HepG2 (cell line): ENCODE measurements around the gene C2orf42. TPM values are rescaled to one million over a fixed set of nuclear protein-coding genes. Genes with fewer than 3 reads are reported as not detected.

Source experiments
- ARNTL ChIP-seq: sonication (generic); formaldehyde crosslinking; IDR thresholded peaks from 2 replicates; pipeline ENCODE4 v1.4.0; 2020; ENCODE audit warnings: mild to moderate bottlenecking, missing genetic modification reagents
- CC2D1A ChIP-seq: sonication (generic); formaldehyde crosslinking; IDR thresholded peaks from 2 replicates; pipeline ENCODE4 v1.8.1; 2023; ENCODE audit warnings: mild to moderate bottlenecking, missing genetic modification reagents
- CHCHD3 ChIP-seq: sonication (generic); formaldehyde crosslinking; IDR thresholded peaks from 2 replicates; pipeline ENCODE4 v1.8.0; 2022; ENCODE audit warnings: mild to moderate bottlenecking, missing genetic modification reagents, moderate library complexity
- DR1 ChIP-seq: sonication (generic); formaldehyde crosslinking; IDR thresholded peaks from 2 replicates; pipeline ENCODE4 v1.8.0; 2021; ENCODE audit warnings: mild to moderate bottlenecking, missing genetic modification reagents, inconsistent platforms
- HNRNPH1 ChIP-seq: fragments of 200-400 bp; formaldehyde crosslinking; optimal IDR thresholded peaks from 2 replicates; pipeline ENCODE3; 2017; ENCODE audit warnings: mild to moderate bottlenecking, low read depth, low read length
- IKZF4 ChIP-seq: sonication (generic); formaldehyde crosslinking; IDR thresholded peaks from 2 replicates; pipeline ENCODE4 v1.5.1; 2020; ENCODE audit warnings: borderline replicate concordance, mild to moderate bottlenecking, low read depth, missing genetic modification reagents; ENCODE audit errors: not compliant biosample characterization
- POGZ ChIP-seq: sonication (generic); formaldehyde crosslinking; IDR thresholded peaks from 2 replicates; pipeline ENCODE4 v1.4.0; 2020; ENCODE audit warnings: mild to moderate bottlenecking, missing genetic modification reagents
- SNAPC2 ChIP-seq: sonication (generic); formaldehyde crosslinking; IDR thresholded peaks from 2 replicates; pipeline ENCODE4 v1.8.1; 2022; ENCODE audit warnings: mild to moderate bottlenecking, missing genetic modification reagents
- SOX13 ChIP-seq, 3 experiments: fragments of 450-650 bp in 1 of 3; sonication (generic) in 1 of 3; formaldehyde crosslinking in 1 of 3; IDR thresholded peaks in 2 of 3; conservative IDR thresholded peaks in 1 of 3; 2 replicates each; pipeline versions ENCODE4 v1.5.0 to v1.6.1; 2016 to 2020; ENCODE audit warnings: antibody characterized with exemption in 1 of 3, mild to moderate bottlenecking in 1 of 3, missing compliant biosample characterization in 1 of 3, missing genetic modification reagents in 1 of 3, moderate library complexity in 1 of 3
- TBX3 ChIP-seq: fragments of 450-650 bp; IDR thresholded peaks from 2 replicates; pipeline ENCODE4 v1.6.1; 2017; ENCODE audit warnings: antibody characterized with exemption, mild to moderate bottlenecking, inconsistent platforms, borderline replicate concordance
- YEATS2 ChIP-seq: sonication (generic); formaldehyde crosslinking; IDR thresholded peaks from 2 replicates; pipeline ENCODE4 v1.4.0; 2020; ENCODE audit warnings: missing genetic modification reagents, borderline replicate concordance
- ZFP36L1 ChIP-seq: sonication (generic); formaldehyde crosslinking; IDR thresholded peaks from 2 replicates; pipeline ENCODE4 v1.8.0; 2022; ENCODE audit warnings: mild to moderate bottlenecking, missing genetic modification reagents, moderate library complexity
- ZNF558 ChIP-seq: sonication (generic); formaldehyde crosslinking; IDR thresholded peaks from 2 replicates; pipeline ENCODE4 v1.9.0; 2022; ENCODE audit warnings: mild to moderate bottlenecking, missing genetic modification reagents, borderline replicate concordance
- ZNF570 ChIP-seq: sonication (generic); formaldehyde crosslinking; IDR thresholded peaks from 2 replicates; pipeline ENCODE4 v1.4.0; 2020; ENCODE audit warnings: mild to moderate bottlenecking, missing genetic modification reagents, borderline replicate concordance
- ZNF839 ChIP-seq: sonication (generic); formaldehyde crosslinking; IDR thresholded peaks from 2 replicates; pipeline ENCODE4 v1.4.0; 2020; ENCODE audit warnings: missing genetic modification reagents, mild to moderate bottlenecking, borderline replicate concordance
- ZSCAN30 ChIP-seq: sonication (generic); formaldehyde crosslinking; IDR thresholded peaks from 2 replicates; pipeline ENCODE4 v1.5.0; 2020; ENCODE audit warnings: mild to moderate bottlenecking, missing genetic modification reagents
- polyA plus RNA-seq, 8 experiments: library from polyadenylated mRNA; depleted of rRNA in 3 of 8; stranded (reverse) in 7 of 8; unstranded in 1 of 8; fragments of >200 nt; fragmentation: Illumina TruSeq in 4 of 8; extraction: Trizol in 4 of 8; gene quantifications; 2 replicates each; pipeline versions ENCODE4 v1.2.1 to v1.2.3, GENCODE V29; 2011 to 2016; ENCODE audit warnings: low read depth in 4 of 8, missing spikeins in 1 of 8, mixed read lengths in 1 of 8; ENCODE audit not compliant: insufficient read depth in 1 of 8
- total RNA-seq, 5 experiments: library from RNA; depleted of rRNA; stranded (reverse); fragments of >200 nt; fragmentation: Illumina TruSeq; extraction: Trizol; gene quantifications; 2 replicates each; pipeline ENCODE4 v1.2.3, GENCODE V29; 2016; ENCODE audit warnings: low read depth in 1 of 5
- TF ChIP-seq, protein P1 (sequence below): sonication (generic); formaldehyde crosslinking; IDR thresholded peaks from 2 replicates; pipeline ENCODE4 v1.4.0; 2020; ENCODE audit warnings: low read depth, missing genetic modification reagents
- TF ChIP-seq, protein P2 (sequence below), 2 experiments: sonication (generic) in 1 of 2; formaldehyde crosslinking in 1 of 2; IDR thresholded peaks; 2 replicates each; pipeline versions ENCODE4 v1.4.0 to v1.6.1; 2018 to 2020; ENCODE audit warnings: missing genetic modification reagents in 2 of 2, borderline replicate concordance in 1 of 2, low read depth in 1 of 2, mild to moderate bottlenecking in 1 of 2, missing biosample characterization in 1 of 2
- TF ChIP-seq, protein P3 (sequence below): IDR thresholded peaks from 2 replicates; pipeline ENCODE4 v1.6.1; 2016; ENCODE audit warnings: mild to moderate bottlenecking
- TF ChIP-seq, protein P4 (sequence below): sonication (generic); IDR thresholded peaks from 2 replicates; pipeline ENCODE4 v1.6.1; 2016; ENCODE audit warnings: low read depth, borderline replicate concordance

C2orf42 gene
- total and polyA plus RNA-seq, 2 of the 13 experiments (the other 11 are each of a cell fraction or from before 2014, with no cell fraction given): 9.3 to 9.9 TPM

DNA sequence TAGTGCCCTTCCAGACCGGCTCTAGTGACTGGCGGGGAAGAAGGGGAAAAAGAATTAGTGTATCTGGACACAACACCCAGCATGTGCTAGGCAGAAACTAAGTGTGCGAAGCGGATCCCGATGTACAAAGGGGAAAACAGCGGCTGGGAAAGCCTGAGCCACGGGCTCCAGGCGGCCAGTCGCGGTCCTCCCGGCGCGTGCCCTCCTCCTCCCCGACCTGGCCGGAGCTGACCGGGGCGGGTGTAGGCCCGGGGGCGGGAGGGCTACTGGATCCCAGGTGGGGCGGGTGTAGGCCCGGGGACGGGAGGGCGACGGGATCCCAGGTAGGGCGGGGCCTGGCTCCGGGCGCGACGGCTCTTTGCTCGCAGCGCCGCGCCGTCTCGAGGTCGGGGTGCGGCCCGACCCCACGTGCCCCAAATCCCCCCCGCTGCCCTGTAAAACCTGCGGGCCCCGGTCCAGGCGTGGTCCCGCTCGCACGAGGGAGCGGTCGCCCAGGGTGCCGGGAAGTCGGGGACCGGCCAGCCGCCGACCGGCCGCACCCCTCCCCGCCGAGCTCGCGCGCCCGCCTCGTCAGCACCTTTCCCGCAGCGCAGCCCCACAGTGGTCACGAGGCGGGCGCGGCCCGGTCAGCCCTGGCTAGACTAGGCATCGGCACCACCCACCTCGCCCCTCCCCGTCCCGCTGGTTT, 48.8 kb downstream of the C2orf42 start (continued):
- TF ChIP-seq, protein P1, sequence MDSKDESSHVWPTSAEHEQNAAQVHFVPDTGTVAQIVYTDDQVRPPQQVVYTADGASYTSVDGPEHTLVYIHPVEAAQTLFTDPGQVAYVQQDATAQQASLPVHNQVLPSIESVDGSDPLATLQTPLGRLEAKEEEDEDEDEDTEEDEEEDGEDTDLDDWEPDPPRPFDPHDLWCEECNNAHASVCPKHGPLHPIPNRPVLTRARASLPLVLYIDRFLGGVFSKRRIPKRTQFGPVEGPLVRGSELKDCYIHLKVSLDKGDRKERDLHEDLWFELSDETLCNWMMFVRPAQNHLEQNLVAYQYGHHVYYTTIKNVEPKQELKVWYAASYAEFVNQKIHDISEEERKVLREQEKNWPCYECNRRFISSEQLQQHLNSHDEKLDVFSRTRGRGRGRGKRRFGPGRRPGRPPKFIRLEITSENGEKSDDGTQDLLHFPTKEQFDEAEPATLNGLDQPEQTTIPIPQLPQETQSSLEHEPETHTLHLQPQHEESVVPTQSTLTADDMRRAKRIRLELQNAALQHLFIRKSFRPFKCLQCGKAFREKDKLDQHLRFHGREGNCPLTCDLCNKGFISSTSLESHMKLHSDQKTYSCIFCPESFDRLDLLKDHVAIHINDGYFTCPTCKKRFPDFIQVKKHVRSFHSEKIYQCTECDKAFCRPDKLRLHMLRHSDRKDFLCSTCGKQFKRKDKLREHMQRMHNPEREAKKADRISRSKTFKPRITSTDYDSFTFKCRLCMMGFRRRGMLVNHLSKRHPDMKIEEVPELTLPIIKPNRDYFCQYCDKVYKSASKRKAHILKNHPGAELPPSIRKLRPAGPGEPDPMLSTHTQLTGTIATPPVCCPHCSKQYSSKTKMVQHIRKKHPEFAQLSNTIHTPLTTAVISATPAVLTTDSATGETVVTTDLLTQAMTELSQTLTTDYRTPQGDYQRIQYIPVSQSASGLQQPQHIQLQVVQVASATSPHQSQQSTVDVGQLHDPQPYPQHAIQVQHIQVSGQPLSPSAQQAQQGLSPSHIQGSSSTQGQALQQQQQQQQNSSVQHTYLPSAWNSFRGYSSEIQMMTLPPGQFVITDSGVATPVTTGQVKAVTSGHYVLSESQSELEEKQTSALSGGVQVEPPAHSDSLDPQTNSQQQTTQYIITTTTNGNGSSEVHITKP (CRISPR knock-in tag): no peak
- TF ChIP-seq ARNTL: no peak
- TF ChIP-seq SOX13 (IDR thresholded peaks at IDR 0.05): peak; percentile 1; the same call in 1 of the 2 replicates
- no peak for TF ChIP-seq SOX13 (CRISPR knock-in tag; conservative IDR thresholded peaks at IDR 0.05 in 1 of 2, IDR thresholded peaks at IDR 0.05 in 1 of 2)
- TF ChIP-seq YEATS2 (CRISPR knock-in tag): no peak
- TF ChIP-seq ZNF558 (CRISPR knock-in tag): peak; percentile 55; the same call in 1 of the 2 replicates
- TF ChIP-seq TBX3: no peak
- TF ChIP-seq IKZF4: peak; percentile 24
- TF ChIP-seq ZNF570: peak; percentile 82; the same call in 1 of the 2 replicates
- TF ChIP-seq, protein P2, sequence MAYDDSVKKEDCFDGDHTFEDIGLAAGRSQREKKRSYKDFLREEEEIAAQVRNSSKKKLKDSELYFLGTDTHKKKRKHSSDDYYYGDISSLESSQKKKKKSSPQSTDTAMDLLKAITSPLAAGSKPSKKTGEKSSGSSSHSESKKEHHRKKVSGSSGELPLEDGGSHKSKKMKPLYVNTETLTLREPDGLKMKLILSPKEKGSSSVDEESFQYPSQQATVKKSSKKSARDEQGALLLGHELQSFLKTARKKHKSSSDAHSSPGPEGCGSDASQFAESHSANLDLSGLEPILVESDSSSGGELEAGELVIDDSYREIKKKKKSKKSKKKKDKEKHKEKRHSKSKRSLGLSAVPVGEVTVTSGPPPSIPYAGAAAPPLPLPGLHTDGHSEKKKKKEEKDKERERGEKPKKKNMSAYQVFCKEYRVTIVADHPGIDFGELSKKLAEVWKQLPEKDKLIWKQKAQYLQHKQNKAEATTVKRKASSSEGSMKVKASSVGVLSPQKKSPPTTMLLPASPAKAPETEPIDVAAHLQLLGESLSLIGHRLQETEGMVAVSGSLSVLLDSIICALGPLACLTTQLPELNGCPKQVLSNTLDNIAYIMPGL (CRISPR knock-in tag; IDR thresholded peaks at IDR 0.05; ENCODE audit: borderline replicate concordance in 1 of 2, low read depth in 1 of 2): peak in 1 of 2 experiments; percentile 20; a peak in 1 of 4 replicates
- TF ChIP-seq, protein P3, sequence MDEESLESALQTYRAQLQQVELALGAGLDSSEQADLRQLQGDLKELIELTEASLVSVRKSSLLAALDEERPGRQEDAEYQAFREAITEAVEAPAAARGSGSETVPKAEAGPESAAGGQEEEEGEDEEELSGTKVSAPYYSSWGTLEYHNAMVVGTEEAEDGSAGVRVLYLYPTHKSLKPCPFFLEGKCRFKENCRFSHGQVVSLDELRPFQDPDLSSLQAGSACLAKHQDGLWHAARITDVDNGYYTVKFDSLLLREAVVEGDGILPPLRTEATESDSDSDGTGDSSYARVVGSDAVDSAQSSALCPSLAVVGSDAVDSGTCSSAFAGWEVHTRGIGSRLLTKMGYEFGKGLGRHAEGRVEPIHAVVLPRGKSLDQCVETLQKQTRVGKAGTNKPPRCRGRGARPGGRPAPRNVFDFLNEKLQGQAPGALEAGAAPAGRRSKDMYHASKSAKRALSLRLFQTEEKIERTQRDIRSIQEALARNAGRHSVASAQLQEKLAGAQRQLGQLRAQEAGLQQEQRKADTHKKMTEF (CRISPR knock-in tag): no peak; the same call in 1 of the 2 replicates
- TF ChIP-seq, protein P4, sequence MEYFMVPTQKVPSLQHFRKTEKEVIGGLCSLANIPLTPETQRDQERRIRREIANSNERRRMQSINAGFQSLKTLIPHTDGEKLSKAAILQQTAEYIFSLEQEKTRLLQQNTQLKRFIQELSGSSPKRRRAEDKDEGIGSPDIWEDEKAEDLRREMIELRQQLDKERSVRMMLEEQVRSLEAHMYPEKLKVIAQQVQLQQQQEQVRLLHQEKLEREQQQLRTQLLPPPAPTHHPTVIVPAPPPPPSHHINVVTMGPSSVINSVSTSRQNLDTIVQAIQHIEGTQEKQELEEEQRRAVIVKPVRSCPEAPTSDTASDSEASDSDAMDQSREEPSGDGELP: peak; percentile 4; the same call in 1 of the 2 replicates
- TF ChIP-seq CC2D1A (CRISPR knock-in tag): peak; percentile 64; the same call in 1 of the 2 replicates
- TF ChIP-seq ZFP36L1: no peak; the same call in 1 of the 2 replicates
- TF ChIP-seq HNRNPH1: no peak
- no peak for TF ChIP-seq ZNF839 (CRISPR knock-in tag)
- no peak for TF ChIP-seq POGZ (CRISPR knock-in tag)
- TF ChIP-seq ZSCAN30 (CRISPR knock-in tag): no peak; the same call in 1 of the 2 replicates
- peak; percentile 88; the same call in 1 of the 2 replicates for TF ChIP-seq CHCHD3
- no peak; the same call in 1 of the 2 replicates for TF ChIP-seq DR1 (CRISPR knock-in tag)
- no peak for TF ChIP-seq SNAPC2 (CRISPR knock-in tag)
